Measurements from ENCODE around the gene GALNT2. TPM values are rescaled to one million over a fixed set of nuclear protein-coding genes. Genes with fewer than 3 reads are reported as not detected.

Gene GALNT2
- total RNA-seq, 1 experiment from 2014 or later: 47.0 TPM

- DNase-seq (ENCODE audit: extremely low read depth, low read depth): no peak
Observed at GRCh38 chr1:230141797-230142607, 75.0 kb downstream of the GALNT2 start.

GRCh38 chr1:230142608-230143210 lies 75.7 kb downstream of the GALNT2 start:
- no peak for DNase-seq (ENCODE audit: extremely low read depth, low read depth)

GRCh38 chr1:230143534-230143933 lies 76.5 kb downstream of the GALNT2 start:
- no peak for DNase-seq (ENCODE audit: extremely low read depth, low read depth)

GRCh38 chr1:230144010-230144614 lies 77.1 kb downstream of the GALNT2 start:
- DNase-seq (ENCODE audit: extremely low read depth, low read depth): no peak

- DNase-seq (ENCODE audit: extremely low read depth, low read depth): no peak
Observed at GRCh38 chr1:230144758-230145504, 77.9 kb downstream of the GALNT2 start.

GRCh38 chr1:230145505-230145899 lies 78.5 kb downstream of the GALNT2 start:
- DNase-seq (ENCODE audit: extremely low read depth, low read depth): no peak

- no peak for DNase-seq (ENCODE audit: extremely low read depth, low read depth)
Observed at GRCh38 chr1:230145953-230146476, 79.0 kb downstream of the GALNT2 start.

GRCh38 chr1:230146709-230147108 lies 79.7 kb downstream of the GALNT2 start:
- DNase-seq (ENCODE audit: extremely low read depth, low read depth): no peak

- no peak for DNase-seq (ENCODE audit: extremely low read depth, low read depth)
Observed at GRCh38 chr1:230147253-230148125, 80.5 kb downstream of the GALNT2 start.

GRCh38 chr1:230148126-230148652 lies 81.2 kb downstream of the GALNT2 start:
- DNase-seq (ENCODE audit: extremely low read depth, low read depth): no peak

GRCh38 chr1:230148768-230149469 lies 81.9 kb downstream of the GALNT2 start:
- no peak for DNase-seq (ENCODE audit: extremely low read depth, low read depth)

GRCh38 chr1:230149751-230150584 lies 82.9 kb downstream of the GALNT2 start:
- DNase-seq (ENCODE audit: extremely low read depth, low read depth): no peak

GRCh38 chr1:230150615-230151014 lies 83.6 kb downstream of the GALNT2 start:
- no peak for DNase-seq (ENCODE audit: extremely low read depth, low read depth)

GRCh38 chr1:230151924-230152468 lies 85.0 kb downstream of the GALNT2 start:
- DNase-seq (ENCODE audit: extremely low read depth, low read depth): no peak

- no peak for DNase-seq (ENCODE audit: extremely low read depth, low read depth)
Observed at GRCh38 chr1:230152999-230153398, 86.0 kb downstream of the GALNT2 start.

GRCh38 chr1:230153641-230154296 lies 86.7 kb downstream of the GALNT2 start:
- DNase-seq (ENCODE audit: extremely low read depth, low read depth): no peak

- no peak for DNase-seq (ENCODE audit: extremely low read depth, low read depth)
Observed at GRCh38 chr1:230155021-230155420, 88.0 kb downstream of the GALNT2 start.
